NT2/D1 (cell line): ENCODE data around the gene RSKR.
"Not testable (repeated sequence)": the region's sequence is repeated elsewhere in the genome, so short reads cannot be mapped to it uniquely, and the experiment has no call there.

Experiments
- DNase-seq: peaks from one replicate; pipeline ENCODE4 v3.0.0-alpha.2; 2011; ENCODE audit warnings: low read depth, low spot score
- H3K27me3 ChIP-seq: 2 replicates; pipeline ENCODE4 v1.6.0; 2011; ENCODE audit warnings: mild to moderate bottlenecking; ENCODE audit not compliant: insufficient read length, insufficient read depth
- H3K36me3 ChIP-seq: 2 replicates; pipeline ENCODE4 v1.6.1; 2011; ENCODE audit warnings: mild to moderate bottlenecking, low read length, mixed read lengths; ENCODE audit not compliant: insufficient read depth, insufficient read length
- H3K4me1 ChIP-seq: 2 replicates; pipeline ENCODE4 v1.5.1; 2011; ENCODE audit not compliant: insufficient read depth, insufficient read length
- H3K4me3 ChIP-seq: 2 replicates; pipeline ENCODE4 v1.5.1; 2011; ENCODE audit warnings: low read depth; ENCODE audit not compliant: insufficient read length
- H3K9ac ChIP-seq: 2 replicates; pipeline ENCODE4 v1.6.0; 2011; ENCODE audit warnings: low read depth; ENCODE audit not compliant: insufficient read length
- H3K9me3 ChIP-seq: 2 replicates; pipeline ENCODE4 v1.5.1; 2011; ENCODE audit warnings: mild to moderate bottlenecking, low read length; ENCODE audit not compliant: insufficient read depth
- SUZ12 ChIP-seq: IDR thresholded peaks from 2 replicates; pipeline ENCODE4 v1.6.1; 2011; ENCODE audit not compliant: insufficient read length, insufficient read depth; ENCODE audit errors: extremely low read depth
- YY1 ChIP-seq: IDR thresholded peaks from 2 replicates; pipeline ENCODE4 v1.6.1; 2011; ENCODE audit not compliant: insufficient read length, insufficient read depth
- ZNF274 ChIP-seq: IDR thresholded peaks from 2 replicates; pipeline ENCODE4 v1.6.1; 2011; ENCODE audit warnings: mild to moderate bottlenecking, low read depth, low read length

The RSKR gene, protein sequence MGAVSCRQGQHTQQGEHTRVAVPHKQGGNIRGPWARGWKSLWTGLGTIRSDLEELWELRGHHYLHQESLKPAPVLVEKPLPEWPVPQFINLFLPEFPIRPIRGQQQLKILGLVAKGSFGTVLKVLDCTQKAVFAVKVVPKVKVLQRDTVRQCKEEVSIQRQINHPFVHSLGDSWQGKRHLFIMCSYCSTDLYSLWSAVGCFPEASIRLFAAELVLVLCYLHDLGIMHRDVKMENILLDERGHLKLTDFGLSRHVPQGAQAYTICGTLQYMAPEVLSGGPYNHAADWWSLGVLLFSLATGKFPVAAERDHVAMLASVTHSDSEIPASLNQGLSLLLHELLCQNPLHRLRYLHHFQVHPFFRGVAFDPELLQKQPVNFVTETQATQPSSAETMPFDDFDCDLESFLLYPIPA

GRCh38 chr17:28613931-28614381, at the start of gene RSKR:
TSS of gene RSKR (minus strand) at chr17:28614185. CDS start at chr17:28614161, 24 bp downstream.
- Histone ChIP-seq H3K4me1 (peaks cover 3% of the 10 kb centered on the region), H3K9me3 (no peaks in the 10 kb centered on the region), H3K36me3 (peaks cover 89% of the 10 kb centered on the region), H3K4me3 (no peak within 1 kb of the TSS), H3K9ac (no peak within 1 kb of the TSS), H3K27me3 (no peaks in the 10 kb centered on the region)
- DNase-seq: no peak
- TF ChIP-seq ZNF274 (no peak), SUZ12 (no peak), YY1 (no peak)

DNA sequence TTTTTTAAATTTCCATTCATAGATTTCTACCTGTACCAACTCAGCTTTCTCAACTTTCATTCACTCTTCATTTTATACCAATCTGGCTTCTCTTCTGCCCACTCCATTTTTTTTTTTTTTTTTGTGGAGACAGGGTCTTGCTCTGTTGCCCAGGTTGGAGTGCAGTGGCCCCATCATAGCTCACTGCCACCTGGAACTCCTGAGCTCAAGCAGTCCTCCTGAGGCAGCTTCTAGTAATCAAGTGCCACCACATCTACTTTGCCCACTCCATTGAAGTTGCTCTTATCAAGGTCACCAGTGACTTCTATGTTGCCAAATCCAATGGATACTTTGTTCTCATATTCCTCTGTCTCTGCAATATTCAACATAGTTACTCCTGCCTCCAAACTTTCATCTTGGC, 49.7 kb upstream of the RSKR start:
- H3K27me3 ChIP-seq: no peaks in the 10 kb centered on the region
- H3K36me3 ChIP-seq: peaks cover 53% of the 10 kb centered on the region
- H3K4me1 ChIP-seq: no peaks in the 10 kb centered on the region
- no peak for TF ChIP-seq YY1
- TF ChIP-seq ZNF274: no peak
- DNase-seq: no peak
- H3K9ac ChIP-seq: no peak overlapping the region
- H3K4me3 ChIP-seq: no peak overlapping the region
- peaks cover 26% of the 10 kb centered on the region for H3K9me3 ChIP-seq

DNA sequence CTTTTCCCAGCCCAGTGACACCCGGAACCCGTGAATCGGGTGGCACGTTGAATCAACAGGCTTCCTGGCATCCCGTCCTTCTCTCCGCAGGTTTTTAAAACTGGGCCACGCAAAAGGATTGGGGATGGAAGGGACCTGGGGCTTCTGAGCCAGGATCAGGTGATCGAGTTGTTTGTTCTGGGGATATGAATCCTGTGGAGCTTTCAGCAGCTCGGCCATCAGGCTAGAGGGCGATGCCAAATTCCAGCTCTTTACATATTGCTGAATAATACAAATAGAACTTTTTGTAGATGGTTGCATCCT, 48.5 kb upstream of the RSKR start:
- H3K27me3 ChIP-seq: no peaks in the 10 kb centered on the region
- H3K4me3 ChIP-seq: peak overlapping the region; percentile 93
- no peak for TF ChIP-seq YY1
- no peak for TF ChIP-seq SUZ12
- TF ChIP-seq ZNF274: no peak
- peaks cover 36% of the 10 kb centered on the region for H3K9me3 ChIP-seq
- H3K36me3 ChIP-seq: peaks cover 48% of the 10 kb centered on the region
- H3K4me1 ChIP-seq: no peaks in the 10 kb centered on the region
- DNase-seq: no peak
- H3K9ac ChIP-seq: peak overlapping the region; percentile 94

GRCh38 chr17:28661635-28662526, 47.9 kb upstream of the RSKR start, which contains the start of the genes SDF2 and SUPT6H:
TSS of gene SDF2 (minus strand) at chr17:28661906. CDS start at chr17:28661876, 30 bp downstream.
TSS of gene SUPT6H (plus strand) at chr17:28662205. CDS start at chr17:28673402, 11,197 bp downstream.
- Histone ChIP-seq H3K9me3 (peaks cover 36% of the 10 kb centered on the region), H3K9ac (peak within 1 kb of the TSS; percentile 94), H3K27me3 (no peaks in the 10 kb centered on the region), H3K36me3 (peaks cover 54% of the 10 kb centered on the region), H3K4me1 (no peaks in the 10 kb centered on the region), H3K4me3 (peak within 1 kb of the TSS; percentile 93)
- peak; percentile 63 for DNase-seq
- TF ChIP-seq YY1 (peak; percentile 18), SUZ12 (no peak)

GRCh38 chr17:28659497-28659881, 45.5 kb upstream of the RSKR start:
- not testable (repeated sequence) for H3K9ac ChIP-seq, DNase-seq, H3K4me1 ChIP-seq, H3K4me3 ChIP-seq, H3K27me3 ChIP-seq
- H3K36me3 ChIP-seq: peaks cover 50% of the 10 kb centered on the region
- peaks cover 36% of the 10 kb centered on the region for H3K9me3 ChIP-seq

GRCh38 chr17:28658766-28659496, 44.9 kb upstream of the RSKR start:
- H3K27me3 ChIP-seq: not testable (repeated sequence)
- peaks cover 52% of the 10 kb centered on the region for H3K36me3 ChIP-seq

GRCh38 chr17:28658342-28658741, 44.4 kb upstream of the RSKR start:
- not testable (repeated sequence) for H3K4me1 ChIP-seq, DNase-seq, H3K9ac ChIP-seq, H3K4me3 ChIP-seq, H3K27me3 ChIP-seq
- peaks cover 36% of the 10 kb centered on the region for H3K9me3 ChIP-seq
- peaks cover 51% of the 10 kb centered on the region for H3K36me3 ChIP-seq

More at GRCh38 chr17:28658766-28659496, 44.9 kb upstream of the RSKR start:
- H3K4me3 ChIP-seq, H3K9ac ChIP-seq, DNase-seq, H3K4me1 ChIP-seq: not testable (repeated sequence)
- peaks cover 36% of the 10 kb centered on the region for H3K9me3 ChIP-seq
